ENCODE results near the gene SHBG.

SHBG gene

DNA sequence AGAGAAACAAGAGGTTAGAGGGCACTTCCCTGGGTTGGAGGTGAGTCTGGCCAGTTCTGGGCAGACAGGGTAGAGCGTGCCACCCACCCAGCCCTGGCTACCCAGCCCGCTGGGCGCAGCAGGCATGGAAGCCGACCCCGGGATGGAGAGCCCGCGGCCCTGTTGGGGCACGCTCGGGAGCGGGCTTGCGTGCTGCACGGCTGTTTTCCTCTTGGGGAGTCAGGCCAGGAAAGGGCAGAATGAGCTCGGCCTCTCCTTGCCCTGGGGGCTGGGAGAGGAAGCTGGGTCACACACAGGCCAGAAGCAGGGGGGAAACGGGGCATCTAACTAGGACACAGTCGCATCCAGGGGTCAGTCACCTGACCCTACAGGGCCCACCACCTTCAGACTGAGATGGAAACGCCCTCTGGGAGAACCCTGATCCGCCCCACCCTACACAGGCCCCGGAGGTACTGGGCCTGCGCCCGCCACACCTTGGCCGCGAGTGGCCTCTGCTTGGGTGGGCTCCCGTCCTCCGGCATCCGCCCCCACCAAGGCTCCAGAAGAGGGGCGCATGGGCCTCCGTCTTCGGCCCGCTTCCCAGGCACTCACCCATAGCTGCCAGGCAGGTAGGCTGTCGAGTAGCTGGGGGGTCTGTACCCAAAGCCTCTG lies 41.3 kb upstream of the SHBG start:
- Histone ChIP-seq H3K9me2 (replicated peaks; ENCODE audit: insufficient read depth, low read length) (no peaks in the 10 kb centered on the region), H4K20me1 (ENCODE audit: low read depth, low read length) (no peaks in the 10 kb centered on the region), H3K36me3 (ENCODE audit: low read length) (no peaks in the 10 kb centered on the region), H2AFZ (ENCODE audit: low read depth, low read length, severe bottlenecking) (no peak overlapping the region), H3K4me2 (ENCODE audit: low read depth, low read length, poor library complexity, severe bottlenecking) (no peak overlapping the region), H3K27ac (ENCODE audit: low read depth, low read length) (no peak overlapping the region), H3K27me3 (ENCODE audit: low read length) (no peaks in the 10 kb centered on the region), H3K9me3 (ENCODE audit: insufficient read depth, low read length) (no peaks in the 10 kb centered on the region), H3K4me3 (ENCODE audit: insufficient read depth, low read length, poor library complexity, severe bottlenecking) (no peak overlapping the region), H3K9ac (ENCODE audit: low read length) (no peak overlapping the region), H3F3A (ENCODE audit: insufficient read depth) (no peaks in the 10 kb centered on the region), H3K79me2 (ENCODE audit: insufficient read depth, low read length) (peaks cover 20% of the 10 kb centered on the region)
- no peak for TF ChIP-seq EZH2phosphoT487 (conservative IDR thresholded peaks at IDR 0.05; ENCODE audit: low read length)

- no peak for TF ChIP-seq EZH2phosphoT487 (conservative IDR thresholded peaks at IDR 0.05; ENCODE audit: low read length)
- TF ChIP-seq, protein P1, sequence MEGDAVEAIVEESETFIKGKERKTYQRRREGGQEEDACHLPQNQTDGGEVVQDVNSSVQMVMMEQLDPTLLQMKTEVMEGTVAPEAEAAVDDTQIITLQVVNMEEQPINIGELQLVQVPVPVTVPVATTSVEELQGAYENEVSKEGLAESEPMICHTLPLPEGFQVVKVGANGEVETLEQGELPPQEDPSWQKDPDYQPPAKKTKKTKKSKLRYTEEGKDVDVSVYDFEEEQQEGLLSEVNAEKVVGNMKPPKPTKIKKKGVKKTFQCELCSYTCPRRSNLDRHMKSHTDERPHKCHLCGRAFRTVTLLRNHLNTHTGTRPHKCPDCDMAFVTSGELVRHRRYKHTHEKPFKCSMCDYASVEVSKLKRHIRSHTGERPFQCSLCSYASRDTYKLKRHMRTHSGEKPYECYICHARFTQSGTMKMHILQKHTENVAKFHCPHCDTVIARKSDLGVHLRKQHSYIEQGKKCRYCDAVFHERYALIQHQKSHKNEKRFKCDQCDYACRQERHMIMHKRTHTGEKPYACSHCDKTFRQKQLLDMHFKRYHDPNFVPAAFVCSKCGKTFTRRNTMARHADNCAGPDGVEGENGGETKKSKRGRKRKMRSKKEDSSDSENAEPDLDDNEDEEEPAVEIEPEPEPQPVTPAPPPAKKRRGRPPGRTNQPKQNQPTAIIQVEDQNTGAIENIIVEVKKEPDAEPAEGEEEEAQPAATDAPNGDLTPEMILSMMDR (IDR thresholded peaks at IDR 0.05; ENCODE audit: insufficient read depth, low read length, poor library complexity, severe bottlenecking): peak; percentile 58
- H3K79me2 ChIP-seq (ENCODE audit: insufficient read depth, low read length): peaks cover 18% of the 10 kb centered on the region
- H3K27me3 ChIP-seq (ENCODE audit: low read length): no peaks in the 10 kb centered on the region
- no peak overlapping the region for H2AFZ ChIP-seq (ENCODE audit: low read depth, low read length, severe bottlenecking)
- H4K20me1 ChIP-seq (ENCODE audit: low read depth, low read length): no peaks in the 10 kb centered on the region
- no peaks in the 10 kb centered on the region for H3F3A ChIP-seq (ENCODE audit: insufficient read depth)
- H3K27ac ChIP-seq (ENCODE audit: low read depth, low read length): no peak overlapping the region
- H3K9me2 ChIP-seq (replicated peaks; ENCODE audit: insufficient read depth, low read length): no peaks in the 10 kb centered on the region
- no peak overlapping the region for H3K4me2 ChIP-seq (ENCODE audit: low read depth, low read length, poor library complexity, severe bottlenecking)
- no peak overlapping the region for H3K9ac ChIP-seq (ENCODE audit: low read length)
- H3K4me3 ChIP-seq (ENCODE audit: insufficient read depth, low read length, poor library complexity, severe bottlenecking): no peak overlapping the region
- H3K36me3 ChIP-seq (ENCODE audit: low read length): 0 out of 2 replicates have a peak, but pooled peaks cover 1% of the 10 kb centered on the region
- H3K9me3 ChIP-seq (ENCODE audit: insufficient read depth, low read length): no peaks in the 10 kb centered on the region
These were observed 40.6 kb upstream of the SHBG start for GRCh38 chr17:7589204-7589868.

DNA sequence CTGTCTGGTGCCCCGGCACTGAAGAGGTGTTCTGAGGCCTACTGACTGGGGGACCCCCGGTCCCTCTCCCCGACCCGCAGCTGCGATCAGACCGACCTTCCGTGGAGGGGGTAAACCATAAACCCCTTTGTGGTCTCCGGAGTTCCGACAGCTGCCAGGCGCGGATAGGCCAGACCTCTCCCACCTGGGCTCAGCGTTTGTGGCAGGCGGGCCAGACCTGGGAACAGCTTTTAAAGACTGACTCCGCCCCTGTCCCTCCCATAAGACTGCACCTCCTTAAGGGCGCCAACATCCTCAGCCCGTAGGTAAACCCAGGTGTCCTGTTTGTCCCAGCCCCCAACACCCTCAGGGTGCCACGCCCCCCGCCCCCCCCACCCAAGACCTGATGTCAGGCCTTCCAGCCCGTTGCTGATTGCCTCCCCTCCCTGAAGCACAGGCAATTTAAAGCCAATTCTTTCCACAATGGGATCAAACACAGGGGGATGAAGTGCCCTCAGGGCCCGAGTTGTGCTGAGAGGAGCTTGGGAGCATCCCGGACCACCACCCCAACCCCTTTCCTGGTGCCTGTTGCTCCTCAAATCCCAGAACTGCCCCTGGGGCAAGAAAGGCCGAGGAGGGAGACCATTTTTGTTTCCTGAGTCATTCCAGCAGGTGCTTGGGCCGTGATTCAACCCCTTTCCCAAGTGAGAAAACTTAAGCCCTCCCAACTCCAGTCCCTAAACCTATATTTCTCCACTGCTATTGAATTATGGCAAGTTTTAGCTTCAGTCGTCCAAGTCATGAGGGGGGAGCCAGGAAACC lies 39.8 kb upstream of the SHBG start, which contains the start of gene SOX15:
Gene SOX15 (minus strand): TSS at position 204 of the 801 bp plus-strand sequence. CDS start 418 bp downstream, outside the sequence.
- Histone ChIP-seq H3K27me3 (ENCODE audit: low read length) (no peaks in the 10 kb centered on the region), H3K27ac (ENCODE audit: low read depth, low read length) (no peak within 1 kb of the TSS), H3F3A (ENCODE audit: insufficient read depth) (no peaks in the 10 kb centered on the region), H4K20me1 (ENCODE audit: low read depth, low read length) (no peaks in the 10 kb centered on the region), H3K9me2 (replicated peaks; ENCODE audit: insufficient read depth, low read length) (no peaks in the 10 kb centered on the region), H3K9me3 (ENCODE audit: insufficient read depth, low read length) (no peaks in the 10 kb centered on the region), H3K4me3 (ENCODE audit: insufficient read depth, low read length, poor library complexity, severe bottlenecking) (no peak within 1 kb of the TSS), H3K79me2 (ENCODE audit: insufficient read depth, low read length) (peaks cover 10% of the 10 kb centered on the region), H3K4me2 (ENCODE audit: low read depth, low read length, poor library complexity, severe bottlenecking) (no peak within 1 kb of the TSS), H3K9ac (ENCODE audit: low read length) (no peak within 1 kb of the TSS), H2AFZ (ENCODE audit: low read depth, low read length, severe bottlenecking) (no peak within 1 kb of the TSS), H3K36me3 (ENCODE audit: low read length) (peaks cover 6% of the 10 kb centered on the region; the same call in 1 of the 2 replicates)
- TF ChIP-seq, protein P1 (IDR thresholded peaks at IDR 0.05; ENCODE audit: insufficient read depth, low read length, poor library complexity, severe bottlenecking): no peak

All from SU-DHL-6 (cell line).